Heart right ventricle (tissue), 16 donors: ENCODE results near the gene ZMYND8. TPM values are rescaled to one million over a fixed set of nuclear protein-coding genes. Genes with fewer than 3 reads are reported as not detected.

Experiments used
- ATAC-seq, 8 donors: fragments of 200-7000 bp; cut with Tn5 transposase; one replicate each; pipeline ENCODE4 v1.9.1; 2020; ENCODE audit warnings: mild to moderate bottlenecking in 8 of 8, moderate library complexity in 8 of 8, moderate number of reproducible peaks in 1 of 8
- DNase-seq, 2 donors: peaks; one replicate each; pipeline ENCODE4 v3.0.0-alpha.2; 2020
- H3K27ac ChIP-seq, 10 donors: fragments of 200-600 bp; sonication (generic) in 2 of 10; one replicate each; pipeline versions ENCODE4 v1.5.0 to v1.8.0; 2020 to 2022; ENCODE audit warnings: mild to moderate bottlenecking in 3 of 10
- H3K27me3 ChIP-seq, 7 donors: fragments of 200-600 bp; one replicate each; pipeline ENCODE4 v1.8.0; 2021 to 2022; ENCODE audit warnings: mild to moderate bottlenecking in 2 of 7
- H3K36me3 ChIP-seq, 9 donors: fragments of 200-600 bp; sonication (generic) in 1 of 9; one replicate each; pipeline versions ENCODE4 v1.5.0 to v1.8.0; 2020 to 2022; ENCODE audit warnings: mild to moderate bottlenecking in 2 of 9
- H3K4me1 ChIP-seq, 9 donors: fragments of 200-600 bp; sonication (generic) in 1 of 9; one replicate each; pipeline versions ENCODE4 v1.5.0 to v1.8.0; 2020 to 2022; ENCODE audit warnings: mild to moderate bottlenecking in 4 of 9
- H3K4me3 ChIP-seq, 10 donors: fragments of 200-600 bp; sonication (generic) in 2 of 10; one replicate each; pipeline versions ENCODE4 v1.5.0 to v1.8.0; 2020 to 2022; ENCODE audit warnings: mild to moderate bottlenecking in 7 of 10, moderate library complexity in 2 of 10
- H3K9me3 ChIP-seq, 11 donors: fragments of 200-600 bp in 10 of 11; sonication (generic) in 2 of 11; one replicate each; pipeline versions ENCODE4 v1.5.0 to v1.8.0; 2013 to 2022; ENCODE audit warnings: mild to moderate bottlenecking in 2 of 11, control low read depth in 1 of 11, moderate library complexity in 1 of 11
- WGBS, 2 donors: extraction: QIAGEN DNeasy Blood & Tissue Kit; methylation state at CpG; one replicate each; pipeline ENCODE4 v1.1.7; 2013; ENCODE audit warnings: inconsistent platforms in 1 of 2; 5-methylcytosine and 5-hydroxymethylcytosine counted together
- intact Hi-C, 10 donors: fragments of 100-400 bp; cut with DNase I; formaldehyde crosslinking; loops; one replicate each; pipeline versions ENCODE4 v1.11.1 to v1.14.2; 2022
- polyA plus RNA-seq, 2 donors: library from polyadenylated mRNA; stranded (reverse); fragments of 200-250 nt; gene quantifications; one replicate each; pipeline ENCODE4 v1.2.3, GENCODE V29; 2013
- total RNA-seq, 10 donors: library from RNA; stranded (reverse); fragmentation: NEBNext Ultra II Directional in 3 of 10; extraction: Animal tissue kit (Norgen Biotek cat#: 25700) in 3 of 10; gene quantifications; one replicate each; pipeline versions ENCODE4 v1.2.1 to v1.2.4, GENCODE V29; 2021 to 2023
- TF ChIP-seq, protein P1 (sequence below), 9 donors: fragments of 200-600 bp; sonication (generic) in 2 of 9; IDR thresholded peaks; one replicate each; pipeline versions ENCODE4 v1.5.0 to v1.8.0; 2021 to 2022; ENCODE audit warnings: antibody characterized with exemption in 9 of 9, mild to moderate bottlenecking in 5 of 9, moderate library complexity in 1 of 9
- donor health status: Arrhythmogenic right ventricular cardiomyopathy.
- donor health status: ischemic (EF 13 %, LVEDD 7.1; RV severe dilation, severe dysfunction).
- donor health status: healthy with polysubstance abuse.
- donor health status: DM: no; HTN: yes; CAD: no.
- donor health status: DM: no; HTN: no; CAD: no.
- donor health status: ischemic (EF 25% LVEDD 6.9; RV normal size, moderate dysfunction).
- donor health status: ischemic (EF 25% LVEDD 5.7; RV mildly dilated, moderate dysfunction).
- donor health status: healthy.
- donor health status: DM: yes; HTN: yes; CAD: no.
- donor health status: Ischemic cardiomyopathy.
- donor health status: ischemic (EF 35%, LVEDD 5.7; RV mildly dilated, moderate dysfunction).
- donor health status: nonischemic (EF 11% LVEDD 7.7; RV severe dilation, severe dysfunction).
- donor health status: DM: yes; HTN: yes; CAD: no.
- donor health status: PGD.
- donor health status: ischemic (EF 29% LVEDD 5.4; RV normal size, mild dysfunction).
- donor health status: nonischemic (EF 23%, LVEDD 6.1; RV moderate dilation, normal function).

The ZMYND8 gene
- total and polyA plus RNA-seq, 12 donors = 6.4 to 39.0 (median 28.0) TPM

DNA sequence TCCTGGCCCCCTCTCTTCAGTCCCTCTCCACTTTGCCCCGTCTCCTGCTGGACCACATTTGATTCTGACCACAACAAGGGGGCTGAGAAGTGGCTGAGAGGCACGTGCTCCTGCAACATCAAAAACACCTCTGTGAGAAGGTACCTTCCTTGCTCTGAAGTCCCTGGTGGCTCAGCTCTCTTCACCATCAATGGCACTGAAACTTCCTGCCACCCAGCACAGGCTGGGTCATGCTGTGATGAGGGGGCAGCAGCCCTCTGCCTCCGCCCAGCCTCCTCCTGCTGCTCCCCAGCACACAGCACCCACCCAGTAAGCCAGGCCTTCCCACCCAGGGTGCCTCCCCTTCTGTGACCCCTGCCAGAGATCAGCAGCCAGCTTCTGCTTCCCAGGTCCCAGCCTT, 10.3 kb downstream of the ZMYND8 start:
- H3K9me3 ChIP-seq = no peaks in the 10 kb centered on the region
- peaks cover 7 to 52% (median 40%) of the 10 kb centered on the region in 9 donors for H3K4me1 ChIP-seq
- H3K4me3 ChIP-seq = no peak overlapping the region
- TF ChIP-seq, protein P1, sequence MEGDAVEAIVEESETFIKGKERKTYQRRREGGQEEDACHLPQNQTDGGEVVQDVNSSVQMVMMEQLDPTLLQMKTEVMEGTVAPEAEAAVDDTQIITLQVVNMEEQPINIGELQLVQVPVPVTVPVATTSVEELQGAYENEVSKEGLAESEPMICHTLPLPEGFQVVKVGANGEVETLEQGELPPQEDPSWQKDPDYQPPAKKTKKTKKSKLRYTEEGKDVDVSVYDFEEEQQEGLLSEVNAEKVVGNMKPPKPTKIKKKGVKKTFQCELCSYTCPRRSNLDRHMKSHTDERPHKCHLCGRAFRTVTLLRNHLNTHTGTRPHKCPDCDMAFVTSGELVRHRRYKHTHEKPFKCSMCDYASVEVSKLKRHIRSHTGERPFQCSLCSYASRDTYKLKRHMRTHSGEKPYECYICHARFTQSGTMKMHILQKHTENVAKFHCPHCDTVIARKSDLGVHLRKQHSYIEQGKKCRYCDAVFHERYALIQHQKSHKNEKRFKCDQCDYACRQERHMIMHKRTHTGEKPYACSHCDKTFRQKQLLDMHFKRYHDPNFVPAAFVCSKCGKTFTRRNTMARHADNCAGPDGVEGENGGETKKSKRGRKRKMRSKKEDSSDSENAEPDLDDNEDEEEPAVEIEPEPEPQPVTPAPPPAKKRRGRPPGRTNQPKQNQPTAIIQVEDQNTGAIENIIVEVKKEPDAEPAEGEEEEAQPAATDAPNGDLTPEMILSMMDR (IDR thresholded peaks at IDR 0.05) = no peak
- peaks cover 0 to 38% (median 0%) of the 10 kb centered on the region in 9 donors for H3K36me3 ChIP-seq
- ATAC-seq (peak in 2 of 8 donors; percentile 38 to 45), DNase-seq (no peak)
- peak overlapping the region in 3 of 10 donors; percentile 10 to 98 (median 18) for H3K27ac ChIP-seq
- H3K27me3 ChIP-seq = no peaks in the 10 kb centered on the region
- 91 to 92% methylated on average over 3 of the region's 3 CpGs for WGBS, 2 donors
- intact Hi-C loops = no loop called here

DNA sequence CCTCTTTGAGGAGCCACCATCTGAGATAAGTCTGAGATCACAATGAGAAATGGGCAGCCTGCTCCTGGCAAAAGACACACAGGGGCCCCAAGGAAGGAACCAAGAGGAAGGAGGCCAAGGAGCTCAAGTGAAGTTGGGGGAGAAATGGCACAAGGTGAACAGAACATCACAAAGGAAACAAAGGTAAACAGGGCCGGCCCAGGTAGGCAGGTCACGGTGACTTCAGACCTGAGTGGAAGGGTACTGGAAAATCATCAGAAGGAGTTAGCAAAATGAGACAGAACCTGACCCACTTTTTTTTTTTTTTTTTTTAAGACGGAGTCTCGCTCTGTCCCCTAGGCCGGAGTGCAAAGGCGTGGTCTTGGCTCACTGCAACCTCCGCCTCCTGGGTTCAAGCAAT, 11.3 kb downstream of the ZMYND8 start:
- peak overlapping the region in 1 of 10 donors; percentile 4 for H3K27ac ChIP-seq
- H3K4me1 ChIP-seq = peaks cover 7 to 43% (median 31%) of the 10 kb centered on the region in 9 donors
- intact Hi-C loops = no loop called here
- no peak for DNase-seq
- no peak for ATAC-seq
- no peaks in the 10 kb centered on the region for H3K27me3 ChIP-seq
- TF ChIP-seq, protein P1 (IDR thresholded peaks at IDR 0.05) = no peak
- no peaks in the 10 kb centered on the region for H3K9me3 ChIP-seq
- H3K36me3 ChIP-seq = peaks cover 0 to 38% (median 0%) of the 10 kb centered on the region in 9 donors
- no peak overlapping the region for H3K4me3 ChIP-seq
- WGBS, 2 donors = 97 to 99% methylated on average over 7 of the region's 7 CpGs

DNA sequence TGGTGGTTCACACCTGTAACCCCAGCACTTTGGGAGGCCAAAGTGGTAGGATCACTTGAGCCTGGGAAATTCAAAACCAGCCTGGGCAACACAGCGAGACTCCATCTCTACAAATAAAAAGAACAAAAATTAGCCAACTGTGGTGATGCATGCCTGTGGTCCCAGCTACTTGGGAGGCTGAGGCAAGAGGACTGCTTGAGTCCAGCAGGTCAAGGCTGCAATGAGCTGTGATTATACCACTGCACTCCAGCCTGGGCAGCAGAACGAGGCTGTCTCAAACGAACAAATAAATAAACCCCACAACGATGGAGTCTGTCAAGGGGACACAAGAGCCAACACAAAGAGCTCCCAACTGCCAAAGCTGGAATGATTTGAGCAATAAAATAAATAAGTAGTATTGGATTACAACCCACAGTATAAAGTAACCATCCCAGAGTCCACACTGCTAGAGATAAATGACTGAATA, 13.5 kb downstream of the ZMYND8 start:
- no peak overlapping the region for H3K4me3 ChIP-seq
- no peak for DNase-seq
- H3K36me3 ChIP-seq = peaks cover 0 to 44% (median 0%) of the 10 kb centered on the region in 9 donors
- H3K27ac ChIP-seq = peak overlapping the region in 1 of 10 donors; percentile 30
- H3K9me3 ChIP-seq = no peaks in the 10 kb centered on the region
- 84 to 85% methylated on average over 4 of the region's 4 CpGs for WGBS, 2 donors
- H3K4me1 ChIP-seq = peaks cover 7 to 41% (median 23%) of the 10 kb centered on the region in 9 donors
- no peak for ATAC-seq
- H3K27me3 ChIP-seq = no peaks in the 10 kb centered on the region
- intact Hi-C loops = no loop called here
- TF ChIP-seq, protein P1 (IDR thresholded peaks at IDR 0.05) = no peak

DNA sequence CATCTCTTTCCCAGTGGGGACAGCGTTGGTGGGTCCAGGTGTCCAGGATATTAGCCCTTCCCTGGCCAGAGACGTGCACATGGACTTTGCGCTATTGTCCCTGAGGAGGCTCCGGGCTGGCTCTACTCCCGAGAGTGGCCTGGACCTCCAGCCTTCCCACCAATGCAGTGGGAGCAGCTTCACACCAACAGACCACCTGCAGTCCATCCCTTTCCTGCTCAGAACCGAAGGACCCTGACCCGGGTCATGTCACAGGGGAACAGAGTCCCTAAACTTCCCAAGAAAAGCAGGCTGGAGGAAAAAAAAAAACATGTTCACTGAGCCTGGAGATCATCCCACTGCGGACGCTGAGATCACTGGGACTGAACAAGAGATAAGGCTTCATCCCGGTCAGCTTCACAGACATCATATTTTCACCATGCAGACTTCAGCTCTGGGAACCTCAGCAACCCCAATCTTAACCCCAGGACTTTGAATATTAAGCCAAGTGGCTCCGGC, 18.3 kb downstream of the ZMYND8 start:
- no peaks in the 10 kb centered on the region for H3K27me3 ChIP-seq
- H3K36me3 ChIP-seq = peaks cover 0 to 6% (median 0%) of the 10 kb centered on the region in 9 donors
- ATAC-seq = peak in 7 of 8 donors; percentile 7 to 39 (median 29)
- H3K9me3 ChIP-seq = no peaks in the 10 kb centered on the region
- H3K4me1 ChIP-seq = peaks cover 4 to 70% (median 58%) of the 10 kb centered on the region in 9 donors
- DNase-seq = peak; percentile 44 to 47
- WGBS, 2 donors = 47 to 53% methylated on average over 11 of the region's 11 CpGs
- H3K4me3 ChIP-seq = no peak overlapping the region
- TF ChIP-seq, protein P1 (IDR thresholded peaks at IDR 0.05) = no peak
- intact Hi-C loops = no loop called here
- peak overlapping the region in 8 of 10 donors; percentile 27 to 82 (median 60) for H3K27ac ChIP-seq
